Smooth muscle cell (in vitro differentiated cells): Measurements from ENCODE around the gene TST. TPM values are rescaled to one million over a fixed set of nuclear protein-coding genes. Genes with fewer than 3 reads are reported as not detected.

Source experiments
- DNase-seq: peaks from one replicate; lab custom pipeline; 2025; ENCODE audit not compliant: unreplicated experiment; lab: John Stamatoyannopoulos, UW
- H2AFZ ChIP-seq: fragments of 200-600 bp; sonication (generic); 2 replicates; pipeline ENCODE4 v1.6.0; 2016; ENCODE audit warnings: antibody characterized with exemption, low read depth, mild to moderate bottlenecking
- H3F3A ChIP-seq: fragments of 200-600 bp; sonication (generic); 2 replicates; pipeline ENCODE4 v1.6.0; 2017; ENCODE audit warnings: antibody characterized with exemption, low read depth
- H3K27ac ChIP-seq: fragments of 200-600 bp; sonication (generic); 2 replicates; pipeline ENCODE4 v1.5.1; 2016; ENCODE audit warnings: low read depth, mild to moderate bottlenecking
- H3K27me3 ChIP-seq: fragments of 200-600 bp; sonication (generic); 2 replicates; pipeline ENCODE4 v1.6.1; 2016; ENCODE audit warnings: low read depth, mild to moderate bottlenecking
- H3K36me3 ChIP-seq: fragments of 200-600 bp; sonication (generic); 2 replicates; pipeline ENCODE4 v1.5.1; 2016; ENCODE audit warnings: low read depth
- H3K4me1 ChIP-seq: fragments of 200-600 bp; sonication (generic); 2 replicates; pipeline ENCODE4 v1.5.1; 2016; ENCODE audit warnings: low read depth
- H3K4me2 ChIP-seq: fragments of 200-600 bp; sonication (generic); 2 replicates; pipeline ENCODE4 v1.6.0; 2016; ENCODE audit warnings: mild to moderate bottlenecking
- H3K4me3 ChIP-seq: fragments of 200-600 bp; sonication (generic); 2 replicates; pipeline ENCODE4 v1.5.1; 2016; ENCODE audit warnings: mild to moderate bottlenecking
- H3K79me2 ChIP-seq: fragments of 200-600 bp; sonication (generic); 2 replicates; pipeline ENCODE4 v1.6.0; 2016; ENCODE audit warnings: low read depth, mild to moderate bottlenecking
- H3K9ac ChIP-seq: fragments of 200-600 bp; sonication (generic); 2 replicates; pipeline ENCODE4 v1.6.0; 2016; ENCODE audit warnings: low read depth
- H3K9me3 ChIP-seq: fragments of 200-600 bp; sonication (generic); replicated peaks from 2 replicates; pipeline ENCODE4 v1.5.1; 2016; ENCODE audit warnings: low read depth
- H4K20me1 ChIP-seq: fragments of 200-600 bp; sonication (generic); 2 replicates; pipeline ENCODE4 v1.6.0; 2016; ENCODE audit warnings: low read depth
- WGBS: methylation state at CpG from one replicate; pipeline ENCODE4 v1.1.7; 2016; ENCODE audit warnings: low lambda C conversion rate; 5-methylcytosine and 5-hydroxymethylcytosine counted together
- polyA plus RNA-seq: library from polyadenylated mRNA; unstranded; fragments of >200 nt; fragmentation: Nextera tagmentation; extraction: Ambion mirVana; gene quantifications from 2 replicates; pipeline ENCODE4 v1.2.1, GENCODE V29; 2016
- total RNA-seq: library from RNA; depleted of rRNA; stranded (reverse); fragments of >200 nt; gene quantifications from 2 replicates; pipeline ENCODE4 v1.2.3, GENCODE V29; 2014
- TF ChIP-seq, protein P1 (sequence below): fragments of 200-600 bp; sonication (generic); IDR thresholded peaks from 2 replicates; pipeline ENCODE4 v1.5.1; 2017; ENCODE audit warnings: borderline replicate concordance, mild to moderate bottlenecking, antibody characterized with exemption; ENCODE audit not compliant: insufficient read depth, poor library complexity, severe bottlenecking

Gene TST
- total and polyA plus RNA-seq, 2 experiments from 2014 or later = 10.4 to 15.0 TPM

DNA sequence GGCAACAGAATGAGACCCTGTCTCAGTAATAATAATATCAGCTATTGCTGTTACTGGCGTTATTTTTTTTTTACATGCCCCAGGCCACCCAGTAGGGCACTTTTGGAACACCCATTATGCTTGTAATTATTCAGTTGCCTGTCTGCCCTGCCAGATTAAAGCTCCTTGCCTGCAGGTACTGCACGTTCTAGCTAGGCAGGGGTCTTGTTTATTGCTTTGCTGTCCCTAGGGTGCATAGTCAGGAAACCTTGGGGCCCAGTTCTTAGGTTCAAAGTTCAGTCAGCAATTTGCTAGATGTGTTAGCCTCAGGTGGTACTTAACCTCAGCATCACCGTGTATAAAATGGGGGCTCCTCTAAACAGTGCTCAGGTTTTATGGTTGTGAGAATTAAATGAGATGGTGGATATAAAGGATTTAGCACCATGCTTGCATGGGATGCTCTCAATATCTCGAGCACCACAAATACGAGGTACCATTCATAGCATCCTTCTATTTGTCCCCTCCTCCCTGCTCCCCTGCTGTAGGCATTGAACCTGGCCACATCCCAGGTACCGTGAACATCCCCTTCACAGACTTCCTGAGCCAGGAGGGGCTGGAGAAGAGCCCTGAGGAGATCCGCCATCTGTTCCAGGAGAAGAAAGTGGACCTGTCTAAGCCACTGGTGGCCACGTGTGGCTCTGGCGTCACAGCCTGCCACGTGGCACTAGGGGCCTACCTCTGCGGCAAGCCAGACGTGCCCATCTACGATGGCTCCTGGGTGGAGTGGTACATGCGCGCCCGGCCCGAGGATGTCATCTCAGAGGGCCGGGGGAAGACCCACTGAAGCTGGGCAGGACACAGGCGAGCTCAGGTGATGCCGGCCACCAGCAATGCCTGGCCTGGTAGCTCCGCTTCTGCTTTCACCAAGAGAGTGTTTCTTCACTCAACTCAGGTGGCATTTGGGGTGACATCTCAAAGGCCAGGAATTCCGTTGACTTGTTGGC lies 9.7 kb upstream of the TST start:
- Histone ChIP-seq H3K27me3 (no peaks in the 10 kb centered on the region), H3K9ac (no peak overlapping the region), H3K27ac (no peak overlapping the region), H2AFZ (no peak overlapping the region), H3K36me3 (no peaks in the 10 kb centered on the region), H3K4me3 (no peak overlapping the region), H4K20me1 (peaks cover 34% of the 10 kb centered on the region), H3K4me2 (no peak overlapping the region), H3K4me1 (no peaks in the 10 kb centered on the region), H3F3A (peaks cover 3% of the 10 kb centered on the region), H3K79me2 (no peaks in the 10 kb centered on the region), H3K9me3 (no peaks in the 10 kb centered on the region)
- no peak for DNase-seq
- TF ChIP-seq, protein P1, sequence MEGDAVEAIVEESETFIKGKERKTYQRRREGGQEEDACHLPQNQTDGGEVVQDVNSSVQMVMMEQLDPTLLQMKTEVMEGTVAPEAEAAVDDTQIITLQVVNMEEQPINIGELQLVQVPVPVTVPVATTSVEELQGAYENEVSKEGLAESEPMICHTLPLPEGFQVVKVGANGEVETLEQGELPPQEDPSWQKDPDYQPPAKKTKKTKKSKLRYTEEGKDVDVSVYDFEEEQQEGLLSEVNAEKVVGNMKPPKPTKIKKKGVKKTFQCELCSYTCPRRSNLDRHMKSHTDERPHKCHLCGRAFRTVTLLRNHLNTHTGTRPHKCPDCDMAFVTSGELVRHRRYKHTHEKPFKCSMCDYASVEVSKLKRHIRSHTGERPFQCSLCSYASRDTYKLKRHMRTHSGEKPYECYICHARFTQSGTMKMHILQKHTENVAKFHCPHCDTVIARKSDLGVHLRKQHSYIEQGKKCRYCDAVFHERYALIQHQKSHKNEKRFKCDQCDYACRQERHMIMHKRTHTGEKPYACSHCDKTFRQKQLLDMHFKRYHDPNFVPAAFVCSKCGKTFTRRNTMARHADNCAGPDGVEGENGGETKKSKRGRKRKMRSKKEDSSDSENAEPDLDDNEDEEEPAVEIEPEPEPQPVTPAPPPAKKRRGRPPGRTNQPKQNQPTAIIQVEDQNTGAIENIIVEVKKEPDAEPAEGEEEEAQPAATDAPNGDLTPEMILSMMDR = no peak
- 96% methylated on average over 22 of the region's 22 CpGs for WGBS

DNA sequence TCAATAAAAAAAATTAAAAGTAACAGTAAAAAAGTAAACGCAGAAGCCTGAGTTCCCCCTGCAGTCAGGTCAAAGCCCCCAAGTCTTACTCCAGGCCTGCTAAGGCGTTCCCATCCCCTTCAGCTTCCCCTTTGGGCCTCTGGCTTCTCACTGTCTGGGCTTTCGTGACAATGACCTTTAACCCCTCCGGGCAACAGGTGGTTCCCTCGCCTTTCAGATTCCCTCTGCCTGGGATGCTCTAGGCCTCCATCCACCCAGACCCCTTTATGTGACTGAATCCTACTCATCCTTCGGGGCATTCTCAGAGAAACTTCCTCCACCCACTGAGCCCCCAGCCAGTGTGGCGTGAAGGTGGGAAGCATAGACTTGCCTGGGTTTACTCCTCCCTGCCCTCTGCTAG lies 8.3 kb upstream of the TST start:
- WGBS = 95% methylated on average over 7 of the region's 7 CpGs

DNA sequence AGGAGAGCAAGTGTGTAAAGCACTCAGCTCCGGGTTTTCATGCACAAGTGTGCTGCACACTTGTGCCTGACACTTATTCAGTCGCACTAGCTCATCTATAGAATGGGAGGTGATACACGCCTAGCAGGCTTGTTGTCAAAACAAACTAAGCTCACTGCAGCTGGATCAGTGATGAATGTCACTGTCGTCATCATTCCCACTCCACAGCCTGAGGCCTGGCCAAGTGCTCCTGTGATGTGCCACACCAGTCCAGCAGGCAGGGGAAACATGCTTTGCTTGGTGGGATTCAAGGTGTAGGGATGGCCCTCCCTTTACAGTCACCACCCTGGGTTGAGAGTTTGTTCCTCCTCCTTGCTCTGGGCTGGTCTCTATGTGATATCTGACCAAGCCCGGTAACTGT lies 7.1 kb upstream of the TST start:
- Histone ChIP-seq H4K20me1 (peaks cover 59% of the 10 kb centered on the region), H2AFZ (no peak overlapping the region), H3K9ac (no peak overlapping the region), H3K27ac (no peak overlapping the region), H3K4me3 (no peak overlapping the region), H3K4me1 (no peaks in the 10 kb centered on the region), H3F3A (no peaks in the 10 kb centered on the region), H3K4me2 (no peak overlapping the region), H3K79me2 (peaks cover 12% of the 10 kb centered on the region), H3K36me3 (no peaks in the 10 kb centered on the region), H3K9me3 (no peaks in the 10 kb centered on the region), H3K27me3 (no peaks in the 10 kb centered on the region)
- 81% methylated on average over 5 of the region's 5 CpGs for WGBS
- TF ChIP-seq, protein P1 = no peak
- no peak for DNase-seq

More for the DNA sequence above, 8.3 kb upstream of the TST start:
- Histone ChIP-seq H4K20me1 (peaks cover 48% of the 10 kb centered on the region), H3K27me3 (no peaks in the 10 kb centered on the region), H3K4me1 (no peaks in the 10 kb centered on the region), H2AFZ (no peak overlapping the region), H3K9ac (no peak overlapping the region), H3K79me2 (peaks cover 5% of the 10 kb centered on the region), H3K36me3 (no peaks in the 10 kb centered on the region), H3K4me3 (no peak overlapping the region), H3K9me3 (no peaks in the 10 kb centered on the region), H3K4me2 (no peak overlapping the region), H3K27ac (no peak overlapping the region), H3F3A (no peaks in the 10 kb centered on the region)
- DNase-seq = no peak
- TF ChIP-seq, protein P1 = no peak
